CD4-positive, alpha-beta memory T cell (primary cell): ENCODE data around the gene CCNY. TPM values are rescaled to one million over a fixed set of nuclear protein-coding genes. Genes with fewer than 3 reads are reported as not detected.
A peak's percentile ranks its signal among the peaks of the same experiment; 100 is the strongest.
"Not testable (repeated sequence)": the region's sequence is repeated elsewhere in the genome, so short reads cannot be mapped to it uniquely, and the experiment has no call there.

Source experiments
- CTCF ChIA-PET: fragments of 350-600 bp; sonication (Branson Sonifier 250); formaldehyde crosslinking; loops from one replicate; lab custom pipeline; 2021; ENCODE audit warnings: inconsistent platforms; ENCODE audit not compliant: partially characterized antibody; lab: Charles Lee
- POLR2A ChIA-PET: fragments of 350-600 bp; sonication (Branson Sonifier 250); formaldehyde crosslinking; loops from one replicate; lab custom pipeline; 2021; ENCODE audit not compliant: partially characterized antibody; lab: Charles Lee
- DNase-seq, 5 donors: peaks; one replicate each; pipeline versions ENCODE4 v3.0.0 to v3.0.0-alpha.2; 2020 to 2022; ENCODE audit warnings: mixed read lengths in 1 of 5
- H3K27ac ChIP-seq: one replicate; pipeline ENCODE4 v1.7.0; 2013; ENCODE audit warnings: low read depth, low read length
- H3K27me3 ChIP-seq: 2 replicates; pipeline ENCODE4 v1.7.0; 2013; ENCODE audit warnings: mild to moderate bottlenecking, low read length, moderate library complexity; ENCODE audit not compliant: insufficient read depth
- H3K36me3 ChIP-seq: 2 replicates; pipeline ENCODE4 v1.7.0; 2013; ENCODE audit warnings: mild to moderate bottlenecking, low read length, moderate library complexity; ENCODE audit not compliant: insufficient read depth
- H3K4me1 ChIP-seq: 2 replicates; pipeline ENCODE4 v1.7.0; 2013; ENCODE audit warnings: mild to moderate bottlenecking, low read length, moderate library complexity; ENCODE audit not compliant: insufficient read depth
- H3K4me3 ChIP-seq, 2 donors: one replicate each; pipeline ENCODE4 v1.7.0; 2013; ENCODE audit warnings: low read length in 2 of 2, mild to moderate bottlenecking in 1 of 2
- H3K9me3 ChIP-seq, 2 donors: one replicate each; pipeline ENCODE4 v1.7.0; 2013; ENCODE audit warnings: low read length in 2 of 2, control low read depth in 1 of 2; ENCODE audit not compliant: control insufficient read depth in 1 of 2
- H3K27ac Mint-ChIP-seq, 7 donors: one replicate each; pipeline ENCODE4 v1.8.0; 2020 to 2021; ENCODE audit warnings: mixed read lengths in 7 of 7, mild to moderate bottlenecking in 6 of 7, inconsistent platforms in 3 of 7, moderate library complexity in 3 of 7
- H3K27me3 Mint-ChIP-seq, 2 donors: one replicate each; pipeline ENCODE4 v1.8.0; 2020 to 2021; ENCODE audit warnings: mixed read lengths in 2 of 2
- H3K36me3 Mint-ChIP-seq, 2 donors: one replicate each; pipeline ENCODE4 v1.8.0; 2020 to 2021; ENCODE audit warnings: mixed read lengths in 2 of 2, inconsistent platforms in 1 of 2, mild to moderate bottlenecking in 1 of 2
- H3K4me1 Mint-ChIP-seq, 4 donors: one replicate each; pipeline ENCODE4 v1.8.0; 2020 to 2021; ENCODE audit warnings: mixed read lengths in 4 of 4, mild to moderate bottlenecking in 1 of 4
- H3K4me3 Mint-ChIP-seq, 8 donors: one replicate each; pipeline ENCODE4 v1.8.0; 2020 to 2021; ENCODE audit warnings: mixed read lengths in 8 of 8, mild to moderate bottlenecking in 7 of 8, moderate library complexity in 6 of 8, inconsistent platforms in 3 of 8
- H3K9me3 Mint-ChIP-seq, 8 donors: one replicate each; pipeline ENCODE4 v1.8.0; 2020 to 2021; ENCODE audit warnings: mixed read lengths in 8 of 8, mild to moderate bottlenecking in 5 of 8, inconsistent platforms in 3 of 8, moderate library complexity in 1 of 8
- intact Hi-C: fragments of 100-400 bp; cut with micrococcal nuclease; formaldehyde crosslinking; loops from one replicate; pipeline ENCODE4 v1.15.1; 2023
- polyA plus RNA-seq, 2 donors: library from polyadenylated mRNA; unstranded; fragments of 300-500 nt; fragmentation: Illumina TruSeq; gene quantifications; one replicate each; pipeline ENCODE4 v1.2.3, GENCODE V29; 2021
- total RNA-seq, 2 experiments: library from RNA; stranded (reverse); gene quantifications; one replicate each; pipeline ENCODE4 v1.2.3, GENCODE V29; 2021

CCNY gene
- total and polyA plus RNA-seq, 4 experiments from 2014 or later, result 5.6 to 66.7 (median 41.5) TPM

- CTCF ChIA-PET, result interaction anchor here (0.7 kb wide), 1 partner anchor 10 kb away, joined by 3 read pairs; no protein-coding TSS in a partner anchor
- H3K4me1 Mint-ChIP-seq, result peaks cover 74 to 98% (median 88%) of the 10 kb centered on the region in 4 donors
- H3K27me3 Mint-ChIP-seq, POLR2A ChIA-PET, H3K27ac ChIP-seq, DNase-seq, H3K9me3 ChIP-seq, H3K36me3 Mint-ChIP-seq, H3K27ac Mint-ChIP-seq, H3K27me3 ChIP-seq, H3K9me3 Mint-ChIP-seq, H3K36me3 ChIP-seq, H3K4me3 ChIP-seq, intact Hi-C loops: not testable (repeated sequence)
- H3K4me3 Mint-ChIP-seq, result peak overlapping the region in 2 of 8 donors; percentile 31 to 45
- H3K4me1 ChIP-seq, result peaks cover 79% of the 10 kb centered on the region
These were observed 17.9 kb downstream of the CCNY start for GRCh38 chr10:35354257-35354656.

- DNase-seq, result no peak
- H3K4me1 Mint-ChIP-seq, result peaks cover 65 to 88% (median 76%) of the 10 kb centered on the region in 4 donors
- H3K36me3 Mint-ChIP-seq, result no peaks in the 10 kb centered on the region
- Histone ChIP-seq H3K27me3 (no peaks in the 10 kb centered on the region), H3K36me3 (no peaks in the 10 kb centered on the region), H3K4me3 (no peak overlapping the region), H3K4me1 (peaks cover 65% of the 10 kb centered on the region), H3K9me3 (no peaks in the 10 kb centered on the region), H3K27ac (no peak overlapping the region)
- POLR2A ChIA-PET, result no interaction called here
- H3K27ac Mint-ChIP-seq, result peak overlapping the region in 4 of 7 donors; percentile 17 to 71 (median 69)
- peaks cover 0 to 1% (median 0%) of the 10 kb centered on the region in 8 donors for H3K9me3 Mint-ChIP-seq
- CTCF ChIA-PET, result interaction anchor here (1.3 to 1.6 kb wide), 3 partner anchors 9 to 116 kb away, joined by 3 to 4 read pairs (median 3); no protein-coding TSS in a partner anchor
- no peaks in the 10 kb centered on the region for H3K27me3 Mint-ChIP-seq
- intact Hi-C loops, result loop anchor here (2.0 kb wide), 1 partner anchor 15 kb away; no protein-coding TSS in a partner anchor
- H3K4me3 Mint-ChIP-seq, result peak overlapping the region in 6 of 8 donors; percentile 51 to 78 (median 60)
These were observed 19.8 kb downstream of the CCNY start for GRCh38 chr10:35355971-35356724.

GRCh38 chr10:35356725-35357092, 20.4 kb downstream of the CCNY start:
- peaks cover 61% of the 10 kb centered on the region for H3K4me1 ChIP-seq
- Mint-ChIP-seq H3K27ac (peak overlapping the region in 4 of 7 donors; percentile 4 to 74 (median 42)), H3K27me3 (no peaks in the 10 kb centered on the region), H3K4me1 (peaks cover 61 to 82% (median 73%) of the 10 kb centered on the region in 4 donors), H3K36me3 (no peaks in the 10 kb centered on the region), H3K9me3 (peaks cover 0 to 1% (median 0%) of the 10 kb centered on the region in 8 donors), H3K4me3 (peak overlapping the region in 6 of 8 donors; percentile 48 to 78 (median 60))
- DNase-seq, result no peak
- POLR2A ChIA-PET, result no interaction called here
- no peaks in the 10 kb centered on the region for H3K27me3 ChIP-seq
- CTCF ChIA-PET, result interaction anchor here (1.3 to 1.6 kb wide), 3 partner anchors 10 to 117 kb away, joined by 3 to 4 read pairs (median 3); no protein-coding TSS in a partner anchor
- H3K4me3 ChIP-seq, result no peak overlapping the region
- H3K36me3 ChIP-seq, result no peaks in the 10 kb centered on the region
- intact Hi-C loops, result loop anchor here (2.0 kb wide), 1 partner anchor 16 kb away; no protein-coding TSS in a partner anchor
- H3K27ac ChIP-seq, result no peak overlapping the region
- H3K9me3 ChIP-seq, result no peaks in the 10 kb centered on the region

- H3K27ac Mint-ChIP-seq, result no peak overlapping the region
- intact Hi-C loops, result no loop called here
- Histone ChIP-seq H3K27ac (no peak overlapping the region), H3K4me3 (no peak overlapping the region), H3K36me3 (no peaks in the 10 kb centered on the region), H3K4me1 (peaks cover 44% of the 10 kb centered on the region), H3K9me3 (no peaks in the 10 kb centered on the region), H3K27me3 (no peaks in the 10 kb centered on the region)
- no peak for DNase-seq
- H3K4me1 Mint-ChIP-seq, result peaks cover 51 to 81% (median 66%) of the 10 kb centered on the region in 4 donors
- H3K27me3 Mint-ChIP-seq, result no peaks in the 10 kb centered on the region
- ChIA-PET POLR2A (no interaction called here), CTCF (interaction anchor here (1.1 kb wide), 1 partner anchor 17 kb away, joined by 3 read pairs; no protein-coding TSS in a partner anchor)
- peaks cover 0 to 5% of the 10 kb centered on the region in 2 donors for H3K36me3 Mint-ChIP-seq
- H3K4me3 Mint-ChIP-seq, result peak overlapping the region in 1 of 8 donors; percentile 23
- H3K9me3 Mint-ChIP-seq, result peaks cover 0 to 4% (median 0%) of the 10 kb centered on the region in 8 donors
These were observed 22.7 kb downstream of the CCNY start for GRCh38 chr10:35359056-35359455.

- Histone ChIP-seq H3K27me3 (no peaks in the 10 kb centered on the region), H3K9me3 (no peaks in the 10 kb centered on the region), H3K4me3 (no peak overlapping the region), H3K4me1 (peaks cover 46% of the 10 kb centered on the region), H3K36me3 (no peaks in the 10 kb centered on the region), H3K27ac (no peak overlapping the region)
- intact Hi-C loops, result no loop called here
- no peak for DNase-seq
- H3K4me3 Mint-ChIP-seq, result peak overlapping the region in 1 of 8 donors; percentile 2
- POLR2A ChIA-PET, result no interaction called here
- H3K36me3 Mint-ChIP-seq, result peaks cover 0 to 5% of the 10 kb centered on the region in 2 donors
- H3K27me3 Mint-ChIP-seq, result no peaks in the 10 kb centered on the region
- peaks cover 50 to 78% (median 65%) of the 10 kb centered on the region in 4 donors for H3K4me1 Mint-ChIP-seq
- peaks cover 0 to 3% (median 0%) of the 10 kb centered on the region in 8 donors for H3K9me3 Mint-ChIP-seq
- CTCF ChIA-PET, result no interaction called here
- no peak overlapping the region for H3K27ac Mint-ChIP-seq
These were observed 23.6 kb downstream of the CCNY start for GRCh38 chr10:35359873-35360272.

GRCh38 chr10:35362701-35363350, 26.5 kb downstream of the CCNY start:
- Histone ChIP-seq H3K9me3 (no peaks in the 10 kb centered on the region), H3K27me3 (no peaks in the 10 kb centered on the region), H3K27ac (no peak overlapping the region), H3K4me3 (no peak overlapping the region), H3K36me3 (no peaks in the 10 kb centered on the region), H3K4me1 (peaks cover 42% of the 10 kb centered on the region)
- CTCF ChIA-PET, result interaction anchor here (1.6 kb wide), 1 partner anchor 8 kb away, joined by 3 read pairs; no protein-coding TSS in a partner anchor
- Mint-ChIP-seq H3K36me3 (peaks cover 0 to 5% of the 10 kb centered on the region in 2 donors), H3K27me3 (no peaks in the 10 kb centered on the region), H3K9me3 (peaks cover 0 to 2% (median 0%) of the 10 kb centered on the region in 8 donors), H3K4me3 (no peak overlapping the region), H3K4me1 (peaks cover 44 to 73% (median 59%) of the 10 kb centered on the region in 4 donors), H3K27ac (no peak overlapping the region)
- POLR2A ChIA-PET, result no interaction called here
- intact Hi-C loops, result no loop called here
- no peak for DNase-seq

GRCh38 chr10:35363587-35363986, 27.3 kb downstream of the CCNY start:
- H3K4me1 ChIP-seq, result peaks cover 42% of the 10 kb centered on the region

More at GRCh38 chr10:35363587-35363986, 27.3 kb downstream of the CCNY start:
- peak overlapping the region in 4 of 7 donors; percentile 0 to 85 (median 48) for H3K27ac Mint-ChIP-seq
- H3K36me3 ChIP-seq, result no peaks in the 10 kb centered on the region
- no peak overlapping the region for H3K27ac ChIP-seq
- no peaks in the 10 kb centered on the region for H3K27me3 ChIP-seq
- H3K4me3 ChIP-seq, result no peak overlapping the region
- no peaks in the 10 kb centered on the region for H3K9me3 ChIP-seq
- ChIA-PET POLR2A (no interaction called here), CTCF (interaction anchor here (1.6 kb wide), 2 partner anchors 9 to 22 kb away, joined by 3 read pairs; no protein-coding TSS in a partner anchor)
- H3K9me3 Mint-ChIP-seq, result peaks cover 0 to 2% (median 0%) of the 10 kb centered on the region in 8 donors
- DNase-seq, result no peak
- peak overlapping the region in 1 of 8 donors; percentile 3 for H3K4me3 Mint-ChIP-seq
- no peaks in the 10 kb centered on the region for H3K27me3 Mint-ChIP-seq
- peaks cover 0 to 5% of the 10 kb centered on the region in 2 donors for H3K36me3 Mint-ChIP-seq
- peaks cover 46 to 73% (median 59%) of the 10 kb centered on the region in 4 donors for H3K4me1 Mint-ChIP-seq
- intact Hi-C loops, result no loop called here
